NCI-H2227 treated with DMSO at 0.1 percent for 48 hours (cell line): ENCODE measurements around the gene ELANE.
"Not testable (repeated sequence)": the region's sequence is repeated elsewhere in the genome, so short reads cannot be mapped to it uniquely, and the experiment has no call there.

ENCODE experiments used
- DNase-seq: peaks from one replicate; lab custom pipeline; 2025; lab: John Stamatoyannopoulos, UW

The ELANE gene

DNA sequence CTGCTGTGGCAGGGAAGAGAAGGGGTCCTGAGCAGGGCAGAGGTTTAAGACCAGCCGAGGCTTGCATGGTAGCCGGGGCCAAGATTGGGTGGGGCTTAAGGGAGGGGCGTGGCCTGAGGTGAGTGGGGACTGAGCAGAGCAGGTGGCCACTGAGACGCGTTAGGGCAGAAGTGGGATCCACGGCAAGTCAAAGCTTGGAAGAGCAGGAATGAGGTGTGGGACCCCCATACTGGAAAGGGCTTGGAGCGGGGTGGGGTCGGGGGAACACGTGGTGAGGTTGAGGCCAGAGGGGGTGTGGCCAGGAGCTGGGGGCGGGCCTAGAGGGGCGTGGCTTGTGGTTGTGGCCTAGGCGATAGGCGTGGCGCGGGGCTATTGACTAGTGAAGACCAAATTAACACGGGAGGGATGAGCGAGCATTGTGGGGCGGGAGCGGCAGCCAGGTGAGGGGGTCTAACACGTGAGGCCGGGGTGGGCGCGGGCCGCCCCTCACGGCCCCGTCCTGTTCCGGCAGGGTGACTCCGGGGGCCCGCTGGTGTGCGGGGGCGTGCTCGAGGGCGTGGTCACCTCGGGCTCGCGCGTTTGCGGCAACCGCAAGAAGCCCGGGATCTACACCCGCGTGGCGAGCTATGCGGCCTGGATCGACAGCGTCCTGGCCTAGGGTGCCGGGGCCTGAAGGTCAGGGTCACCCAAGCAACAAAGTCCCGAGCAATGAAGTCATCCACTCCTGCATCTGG lies 10.6 kb downstream of the ELANE start:
- DNase-seq: no peak

DNA sequence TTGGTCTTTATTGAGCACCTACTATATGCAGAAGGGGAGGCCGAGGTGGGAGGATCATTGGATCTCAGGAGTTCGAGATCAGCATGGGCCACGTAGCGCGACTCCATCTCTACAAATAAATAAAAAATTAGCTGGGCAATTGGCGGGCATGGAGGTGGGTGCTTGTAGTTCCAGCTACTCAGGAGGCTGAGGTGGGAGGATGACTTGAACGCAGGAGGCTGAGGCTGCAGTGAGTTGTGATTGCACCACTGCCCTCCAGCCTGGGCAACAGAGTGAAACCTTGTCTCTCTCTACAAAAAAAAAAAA lies 11.2 kb downstream of the ELANE start:
- DNase-seq: no peak

- no peak for DNase-seq
Observed at GRCh38 chr19:866769-867300, 14.7 kb downstream of the ELANE start.

- DNase-seq: no peak
Observed at GRCh38 chr19:867301-867793, 15.2 kb downstream of the ELANE start.

- no peak for DNase-seq
Observed at GRCh38 chr19:867855-868457, 15.9 kb downstream of the ELANE start.

DNA sequence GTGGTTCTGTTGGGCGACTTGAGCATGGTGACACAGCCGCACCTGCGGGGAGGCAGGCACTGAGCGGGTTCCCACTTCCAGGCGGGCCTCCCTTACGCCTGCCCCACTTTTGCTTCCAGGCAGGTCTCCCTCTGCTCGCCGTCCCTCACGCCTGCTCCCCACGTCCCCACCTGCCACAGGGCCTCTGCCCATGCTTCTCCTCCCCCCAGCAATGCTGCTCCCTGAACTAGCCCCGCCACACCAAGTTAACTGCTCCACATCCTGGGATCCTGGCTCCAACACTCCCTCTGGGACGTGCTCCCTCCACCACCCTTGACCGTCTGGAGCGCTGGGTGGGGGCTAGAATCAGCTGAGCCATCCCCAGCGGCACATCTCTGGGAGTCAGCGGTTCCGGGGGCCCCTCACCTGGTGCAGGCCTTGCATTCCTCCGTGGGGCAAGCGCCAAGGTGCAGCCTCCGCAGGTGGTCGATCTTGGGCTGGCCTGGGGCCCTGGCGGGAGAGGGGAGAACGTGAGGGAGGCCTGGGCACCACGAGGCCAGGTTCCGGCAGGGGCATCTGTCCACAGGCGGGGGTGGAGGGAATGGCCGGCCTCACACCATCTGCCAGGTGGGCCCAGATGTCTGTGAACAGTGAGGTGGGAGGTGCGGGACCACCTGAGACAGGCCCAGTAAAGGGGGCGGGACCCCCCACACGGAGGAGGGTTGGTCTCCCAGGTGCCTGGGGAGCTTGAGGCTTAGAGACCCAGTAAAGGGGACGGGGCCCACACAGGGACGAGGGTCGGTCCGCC lies 16.5 kb downstream of the ELANE start:
- no peak for DNase-seq

DNA sequence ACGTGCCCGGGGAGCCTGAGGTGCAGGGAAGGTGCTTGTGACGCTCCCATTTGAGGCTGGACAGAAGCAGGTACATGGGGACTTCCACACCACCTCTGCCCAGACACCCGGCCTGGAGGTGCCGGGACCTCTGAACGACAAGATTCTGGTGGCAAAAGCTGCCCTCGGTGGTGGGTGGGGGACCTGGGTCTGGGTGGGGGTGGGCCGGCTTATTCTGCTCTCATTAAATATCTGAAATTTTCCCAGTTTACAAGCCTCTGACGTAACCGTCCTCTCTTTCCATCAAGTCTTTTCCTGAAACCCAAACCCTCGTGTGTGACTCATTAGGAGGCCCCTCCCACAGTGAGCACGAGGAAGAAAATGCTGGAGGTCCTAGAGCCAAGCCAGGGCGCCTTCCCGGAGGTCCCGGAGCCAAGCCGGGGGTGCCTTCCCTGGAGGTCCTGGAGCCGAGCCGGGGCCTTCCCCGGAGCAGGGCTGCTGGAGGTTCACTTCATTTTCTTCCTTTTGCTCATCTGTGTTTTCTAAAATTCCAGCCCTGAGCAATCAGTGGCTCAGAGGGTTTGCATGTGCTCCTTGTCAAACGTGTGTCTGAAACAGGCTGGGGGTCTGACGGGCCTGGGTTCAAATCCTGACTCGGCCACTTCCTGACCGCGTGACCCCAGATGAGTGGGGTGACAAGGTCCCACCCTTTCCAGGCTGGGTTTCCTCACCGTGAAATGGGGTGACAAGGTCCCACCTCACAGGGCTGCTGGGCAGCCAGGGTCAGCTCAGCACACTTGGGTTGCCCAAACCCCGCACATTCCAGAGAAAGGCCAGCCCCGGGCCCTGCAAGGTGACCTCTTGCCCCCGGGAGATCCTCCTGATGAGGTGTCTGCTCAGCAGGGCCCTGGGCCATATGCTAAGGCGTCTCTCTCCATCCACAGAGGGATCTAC lies 17.4 kb downstream of the ELANE start:
- DNase-seq: no peak

GRCh38 chr19:870314-870713 lies 18.2 kb downstream of the ELANE start:
- DNase-seq: no peak

DNA sequence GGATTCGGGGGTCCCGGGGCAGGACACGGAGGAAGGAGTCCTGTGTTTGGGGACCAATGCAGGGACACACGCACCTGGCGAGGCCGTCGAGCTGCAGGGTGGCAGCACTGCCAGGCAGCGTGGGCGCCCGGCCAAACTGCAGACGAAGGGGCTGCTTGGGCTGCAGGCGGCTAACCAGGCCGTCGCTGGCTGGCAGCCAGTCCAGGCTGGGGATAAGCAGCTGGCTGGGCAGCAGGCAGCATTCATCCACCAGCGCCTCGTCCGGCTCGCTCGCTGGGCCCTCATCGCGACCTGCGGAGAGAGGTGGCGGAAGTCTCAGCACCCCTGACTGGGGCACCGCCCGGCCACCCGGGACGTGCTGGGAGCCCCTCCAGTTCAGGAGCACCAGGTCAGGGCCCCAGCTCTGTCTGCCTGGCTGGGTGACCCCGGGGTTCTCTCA lies 18.9 kb downstream of the ELANE start:
- no peak for DNase-seq

- DNase-seq: no peak
Observed at GRCh38 chr19:871446-872265, 19.6 kb downstream of the ELANE start.

GRCh38 chr19:872266-872951 lies 20.3 kb downstream of the ELANE start:
- DNase-seq: peak; percentile 12

DNA sequence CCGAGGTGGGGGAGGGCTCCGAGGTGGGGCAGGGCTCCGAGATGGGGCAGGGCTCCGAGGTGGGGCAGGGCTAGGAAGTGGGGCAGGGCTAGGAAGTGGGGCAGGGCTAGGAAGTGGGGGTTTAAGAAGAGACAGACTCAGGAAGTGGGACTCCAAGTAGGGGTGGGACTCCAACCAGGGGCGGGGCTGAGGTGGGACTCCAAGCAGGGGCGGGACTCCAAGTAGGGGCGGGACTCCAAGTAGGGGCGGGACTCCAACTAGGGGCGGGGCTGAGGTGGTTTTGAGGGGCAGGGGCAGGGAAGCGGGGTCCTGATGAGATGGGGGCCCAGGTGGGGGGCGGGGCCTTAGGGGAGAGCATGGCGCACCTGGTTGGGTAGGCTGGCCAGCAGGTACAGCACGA lies 21.0 kb downstream of the ELANE start:
- DNase-seq: no peak

DNA sequence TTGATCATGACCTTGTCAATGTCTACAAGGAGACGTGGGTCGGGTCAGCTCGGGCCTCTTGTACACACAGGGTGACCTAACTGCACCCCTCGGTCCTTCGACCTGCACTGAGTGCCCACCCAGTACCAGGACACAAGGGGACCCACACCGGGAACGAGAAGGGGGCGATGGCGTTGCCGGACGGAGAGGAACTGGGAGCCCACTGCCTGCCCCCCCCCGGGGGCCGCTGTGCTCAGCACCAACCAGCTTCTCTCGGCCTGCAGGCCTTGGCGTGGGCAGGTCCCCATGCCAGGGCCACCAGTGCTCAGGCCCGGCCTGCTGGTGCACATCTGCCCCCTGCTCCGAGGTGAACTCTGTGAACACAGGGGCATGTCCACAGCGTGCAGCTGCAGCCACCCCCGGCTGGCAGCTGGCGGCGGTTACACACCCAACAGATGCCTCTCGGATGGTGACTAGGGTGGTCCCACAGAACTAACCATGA lies 21.5 kb downstream of the ELANE start:
- no peak for DNase-seq

DNA sequence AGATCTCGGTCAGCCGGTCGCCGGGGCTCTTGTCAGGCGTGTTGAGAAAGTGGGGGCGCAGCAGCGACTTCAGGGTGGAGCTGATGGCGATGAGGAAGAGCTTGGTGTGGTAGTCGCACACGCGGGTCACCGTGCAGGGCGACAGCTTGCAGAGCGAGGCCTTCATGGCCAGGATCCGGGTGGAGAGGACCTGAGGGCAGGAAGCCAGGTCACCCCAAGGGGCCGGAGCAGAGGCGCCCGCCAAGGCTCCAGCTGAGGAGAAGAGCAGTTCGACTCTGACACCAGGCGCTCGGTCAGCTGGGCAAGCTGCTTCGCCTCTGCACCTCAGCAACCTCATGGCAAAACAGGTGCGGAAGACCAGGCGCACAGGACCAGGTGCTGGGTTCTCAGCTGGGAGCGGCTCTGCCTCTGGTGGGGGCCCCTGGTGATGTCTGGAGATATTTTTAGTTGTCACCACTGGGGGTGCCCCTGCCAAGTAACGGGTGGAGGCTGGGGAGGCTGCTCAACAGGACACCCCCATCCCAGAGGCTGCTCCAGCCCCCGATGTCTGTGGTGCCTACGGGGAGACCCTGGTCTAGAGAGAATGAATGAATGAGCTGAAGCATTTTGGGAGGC lies 23.3 kb downstream of the ELANE start:
- no peak for DNase-seq

DNA sequence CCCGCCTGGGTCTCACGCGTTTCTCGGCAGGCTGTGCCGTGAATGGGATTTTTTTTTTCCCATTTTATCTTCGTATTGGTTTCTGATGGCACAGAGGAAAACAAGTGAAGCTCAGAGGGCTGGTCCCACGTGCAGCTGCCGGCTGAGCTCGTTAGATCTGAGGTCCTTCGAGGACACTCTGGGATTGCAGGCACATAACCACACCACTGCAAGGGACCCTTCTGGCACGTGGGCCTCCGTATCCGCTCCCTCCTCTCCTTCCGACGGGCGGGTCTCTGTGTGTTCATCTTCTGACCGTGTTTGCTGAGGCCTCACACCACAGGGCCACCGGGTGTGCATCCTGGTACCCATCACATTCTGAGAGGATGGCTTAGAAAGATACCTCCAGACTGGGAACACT lies 24.0 kb downstream of the ELANE start:
- DNase-seq: no peak

DNA sequence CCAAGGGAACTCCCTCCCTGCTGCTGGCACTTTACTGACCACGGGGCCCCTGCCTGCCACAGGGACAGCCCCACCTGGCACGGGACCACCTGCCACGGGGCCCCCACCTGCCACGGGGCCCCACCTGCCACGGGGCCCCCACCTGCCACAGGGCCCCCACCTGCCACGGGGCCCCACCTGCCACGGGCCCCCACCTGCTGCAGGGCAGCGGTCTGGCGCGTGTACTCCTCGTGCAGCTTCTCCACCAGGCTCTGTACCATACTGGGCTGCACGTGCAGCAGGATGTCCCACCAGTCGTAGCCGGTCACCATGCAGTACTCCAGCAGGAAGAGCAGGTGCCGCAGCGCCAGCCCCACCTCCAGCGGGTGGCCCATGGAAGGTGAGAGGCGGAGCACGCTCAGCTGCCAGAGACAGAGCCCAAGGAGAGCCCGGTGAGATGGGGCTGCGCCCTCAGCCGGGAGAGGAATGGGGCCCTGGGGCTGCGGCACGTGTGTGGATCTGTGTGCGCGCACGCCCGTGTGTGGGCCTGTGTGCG lies 24.7 kb downstream of the ELANE start:
- DNase-seq: no peak

DNA sequence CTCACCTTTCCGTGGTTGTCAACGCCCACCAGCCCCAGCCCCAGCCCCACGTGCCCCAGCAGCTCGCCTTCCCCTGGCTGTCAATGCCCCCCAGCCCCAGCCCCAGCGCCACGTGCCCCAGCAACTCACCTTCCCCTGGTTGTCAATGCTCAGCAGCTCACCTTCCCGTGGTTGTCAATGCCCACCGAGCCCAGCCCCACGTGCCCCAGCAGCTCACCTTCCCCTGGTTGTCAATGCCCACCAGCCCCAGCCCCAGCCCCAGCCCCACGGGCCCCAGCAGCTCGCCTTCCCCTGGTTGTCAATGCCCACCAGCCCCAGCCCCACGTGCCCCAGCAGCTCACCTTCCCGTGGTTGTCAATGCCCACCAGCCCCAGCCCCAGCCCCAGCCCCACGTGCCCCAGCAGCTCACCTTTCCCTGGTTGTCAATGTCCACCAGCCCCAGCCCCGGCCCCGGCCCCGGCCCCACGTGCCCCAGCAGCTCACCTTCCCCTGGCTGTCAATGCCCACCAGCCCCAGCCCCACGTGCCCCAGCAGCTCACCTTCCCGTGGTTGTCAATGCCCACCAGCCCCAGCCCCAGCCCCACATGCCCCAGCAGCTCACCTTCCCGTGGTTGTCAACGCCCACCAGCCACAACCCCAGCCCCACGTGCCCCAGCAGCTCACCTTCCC lies 26.0 kb downstream of the ELANE start:
- not testable (repeated sequence) for DNase-seq

GRCh38 chr19:878751-879561 lies 26.9 kb downstream of the ELANE start:
- DNase-seq: not testable (repeated sequence)
